Astrocyte of the spinal cord (primary cell): ENCODE data around the gene UGT1A8.

Experiments
- DNase-seq: peaks from one replicate; pipeline ENCODE4 v3.0.0; 2011; ENCODE audit warnings: low read depth, low spot score
- H3K4me3 ChIP-seq: 2 replicates; pipeline ENCODE4 v1.5.1; 2011; ENCODE audit warnings: low read depth, mild to moderate bottlenecking, low read length, moderate library complexity
- in situ Hi-C: cut with HindIII; loops from 2 replicates; pipeline ENCODE4 v1.10.0; 2017; ENCODE audit warnings: low sequenced_read_pairs
- TF ChIP-seq, protein P1 (sequence below): IDR thresholded peaks from 2 replicates; pipeline ENCODE4 v1.5.1; 2012; ENCODE audit warnings: low read depth, mild to moderate bottlenecking, low read length, inconsistent platforms

The UGT1A8 gene

DNA sequence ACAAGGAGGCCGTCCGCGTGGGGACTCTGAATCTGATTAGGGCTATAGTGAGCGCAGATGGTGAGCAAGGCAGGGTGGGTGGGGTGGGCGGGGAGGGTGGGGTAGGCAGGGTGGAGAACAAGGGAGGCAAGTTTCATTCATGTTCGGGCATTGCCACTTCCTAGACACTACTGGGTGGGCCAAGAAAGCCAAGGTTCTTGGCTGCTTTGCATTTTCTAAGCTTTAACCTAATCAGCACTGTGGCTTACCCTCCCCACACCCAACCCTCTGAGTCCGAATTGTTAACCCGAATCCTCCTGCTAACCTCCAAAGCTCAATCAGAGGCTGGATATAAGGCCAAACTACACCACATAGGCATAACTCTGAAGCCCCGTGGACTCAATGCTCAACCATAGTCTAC is 178.8 kb downstream of the UGT1A8 start:
- H3K4me3 ChIP-seq: no peak overlapping the region
- in situ Hi-C loops: no loop called here
- no peak for DNase-seq
- TF ChIP-seq, protein P1, sequence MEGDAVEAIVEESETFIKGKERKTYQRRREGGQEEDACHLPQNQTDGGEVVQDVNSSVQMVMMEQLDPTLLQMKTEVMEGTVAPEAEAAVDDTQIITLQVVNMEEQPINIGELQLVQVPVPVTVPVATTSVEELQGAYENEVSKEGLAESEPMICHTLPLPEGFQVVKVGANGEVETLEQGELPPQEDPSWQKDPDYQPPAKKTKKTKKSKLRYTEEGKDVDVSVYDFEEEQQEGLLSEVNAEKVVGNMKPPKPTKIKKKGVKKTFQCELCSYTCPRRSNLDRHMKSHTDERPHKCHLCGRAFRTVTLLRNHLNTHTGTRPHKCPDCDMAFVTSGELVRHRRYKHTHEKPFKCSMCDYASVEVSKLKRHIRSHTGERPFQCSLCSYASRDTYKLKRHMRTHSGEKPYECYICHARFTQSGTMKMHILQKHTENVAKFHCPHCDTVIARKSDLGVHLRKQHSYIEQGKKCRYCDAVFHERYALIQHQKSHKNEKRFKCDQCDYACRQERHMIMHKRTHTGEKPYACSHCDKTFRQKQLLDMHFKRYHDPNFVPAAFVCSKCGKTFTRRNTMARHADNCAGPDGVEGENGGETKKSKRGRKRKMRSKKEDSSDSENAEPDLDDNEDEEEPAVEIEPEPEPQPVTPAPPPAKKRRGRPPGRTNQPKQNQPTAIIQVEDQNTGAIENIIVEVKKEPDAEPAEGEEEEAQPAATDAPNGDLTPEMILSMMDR: no peak

DNA sequence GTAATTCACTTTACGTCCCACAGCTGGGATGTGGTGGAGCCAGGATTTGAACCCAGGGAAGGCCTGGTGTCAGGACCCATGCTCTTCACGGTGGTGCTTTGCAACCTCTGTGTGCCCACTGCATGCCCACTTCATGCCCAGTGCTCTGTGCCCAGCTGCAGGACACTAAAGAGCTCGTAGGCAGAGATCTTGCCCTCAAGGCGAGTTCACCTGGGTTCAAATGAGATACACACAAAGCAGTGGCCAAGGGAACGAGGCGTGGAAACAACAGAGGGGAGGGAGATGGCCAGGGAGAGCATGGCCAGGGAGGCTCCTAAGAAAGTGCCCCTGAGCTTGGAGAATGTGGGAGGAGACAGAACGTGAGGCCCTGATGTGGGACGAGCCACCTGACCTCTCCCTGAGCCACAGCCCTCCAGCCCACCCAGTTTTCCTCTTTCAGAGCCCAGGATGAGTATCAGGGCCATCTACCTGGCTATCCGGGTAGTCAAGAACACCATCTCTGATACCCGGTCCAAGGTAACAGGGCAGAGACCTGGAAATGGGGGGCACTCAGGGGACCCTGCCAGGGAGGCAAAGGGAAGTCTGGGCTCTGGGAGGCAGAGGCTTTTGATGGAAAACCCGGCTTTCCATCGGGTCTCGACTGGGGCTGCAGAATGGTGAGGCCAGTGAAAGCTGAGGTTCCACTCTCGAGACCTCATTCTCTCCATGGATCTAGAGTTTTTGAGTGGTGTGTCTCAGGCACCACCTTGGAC is 181.1 kb downstream of the UGT1A8 start:
- in situ Hi-C loops: no loop called here
- TF ChIP-seq, protein P1: no peak

DNA sequence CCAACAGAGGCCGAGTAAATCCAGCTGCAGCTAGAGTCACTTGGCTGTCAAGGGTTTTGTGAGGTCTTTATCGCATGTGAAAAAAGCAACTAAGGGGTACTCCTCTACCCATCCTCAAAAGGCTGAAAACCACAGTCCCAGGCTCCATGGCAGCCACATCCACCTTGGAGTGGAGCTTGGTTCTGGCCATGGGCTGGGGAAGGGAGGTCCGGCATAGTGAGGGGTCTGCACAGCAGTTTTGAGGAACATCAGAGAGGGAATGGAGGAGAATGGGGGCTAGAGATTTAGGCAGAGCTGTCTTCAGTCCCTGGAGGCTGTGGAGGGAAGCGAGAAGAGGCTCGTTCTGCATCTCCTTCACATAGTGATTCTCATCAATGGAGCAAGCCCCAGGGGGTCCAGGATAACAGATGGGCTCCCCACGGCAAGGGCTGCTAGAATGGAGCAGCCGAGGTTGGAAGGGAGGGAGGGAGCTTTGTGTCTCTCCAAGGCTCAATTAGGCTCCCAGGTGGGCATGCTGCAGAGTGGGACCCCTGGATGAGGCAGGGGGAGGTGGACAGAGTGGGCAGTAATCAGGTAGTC is 181.7 kb downstream of the UGT1A8 start:
- TF ChIP-seq, protein P1: no peak
- in situ Hi-C loops: no loop called here
- no peak for DNase-seq
- no peak overlapping the region for H3K4me3 ChIP-seq

More for the DNA sequence above, 181.1 kb downstream of the UGT1A8 start:
- DNase-seq: no peak
- H3K4me3 ChIP-seq: no peak overlapping the region

DNA sequence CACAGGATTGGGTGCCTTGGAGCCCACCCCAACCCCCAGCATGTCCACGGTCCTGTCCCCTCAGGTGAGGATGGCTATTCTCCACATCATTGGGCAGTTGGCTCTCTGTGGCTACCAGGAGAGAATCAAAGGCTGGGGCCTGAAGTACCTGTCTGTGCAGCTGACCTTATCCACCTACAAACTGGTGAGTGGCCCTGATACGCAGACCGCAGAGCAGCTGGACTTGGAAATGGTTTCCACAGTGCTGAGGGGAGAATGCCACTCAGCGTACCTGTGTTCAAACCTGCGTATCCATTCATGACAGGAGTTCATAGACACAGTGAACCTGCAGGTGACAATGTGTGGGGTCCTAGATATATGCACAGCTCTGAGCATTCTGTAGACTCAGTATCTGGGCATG is 182.3 kb downstream of the UGT1A8 start:
- TF ChIP-seq, protein P1: no peak
- no peak for DNase-seq
- in situ Hi-C loops: no loop called here

DNA sequence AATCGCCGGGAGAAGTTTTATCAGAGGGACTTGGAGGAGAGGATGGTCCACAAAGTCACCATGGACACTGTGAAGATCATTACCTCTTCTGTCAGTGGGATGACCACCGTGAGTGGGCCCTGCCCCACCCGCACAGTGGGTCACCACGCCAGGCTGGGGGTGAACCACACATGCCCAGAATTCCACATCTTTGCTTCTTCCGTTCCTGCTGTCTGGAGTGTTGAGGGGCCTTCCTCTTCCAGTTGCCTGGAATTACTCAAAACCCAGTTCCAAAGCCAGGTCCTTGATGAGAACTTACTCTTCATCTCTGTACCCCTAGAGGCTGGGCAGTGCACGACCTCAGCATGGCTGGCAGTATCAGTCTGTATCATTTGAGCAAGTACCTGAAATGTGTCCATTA is 182.8 kb downstream of the UGT1A8 start:
- in situ Hi-C loops: no loop called here
- no peak overlapping the region for H3K4me3 ChIP-seq
- TF ChIP-seq, protein P1: no peak
- no peak for DNase-seq

More for the DNA sequence above, 182.3 kb downstream of the UGT1A8 start:
- no peak overlapping the region for H3K4me3 ChIP-seq

DNA sequence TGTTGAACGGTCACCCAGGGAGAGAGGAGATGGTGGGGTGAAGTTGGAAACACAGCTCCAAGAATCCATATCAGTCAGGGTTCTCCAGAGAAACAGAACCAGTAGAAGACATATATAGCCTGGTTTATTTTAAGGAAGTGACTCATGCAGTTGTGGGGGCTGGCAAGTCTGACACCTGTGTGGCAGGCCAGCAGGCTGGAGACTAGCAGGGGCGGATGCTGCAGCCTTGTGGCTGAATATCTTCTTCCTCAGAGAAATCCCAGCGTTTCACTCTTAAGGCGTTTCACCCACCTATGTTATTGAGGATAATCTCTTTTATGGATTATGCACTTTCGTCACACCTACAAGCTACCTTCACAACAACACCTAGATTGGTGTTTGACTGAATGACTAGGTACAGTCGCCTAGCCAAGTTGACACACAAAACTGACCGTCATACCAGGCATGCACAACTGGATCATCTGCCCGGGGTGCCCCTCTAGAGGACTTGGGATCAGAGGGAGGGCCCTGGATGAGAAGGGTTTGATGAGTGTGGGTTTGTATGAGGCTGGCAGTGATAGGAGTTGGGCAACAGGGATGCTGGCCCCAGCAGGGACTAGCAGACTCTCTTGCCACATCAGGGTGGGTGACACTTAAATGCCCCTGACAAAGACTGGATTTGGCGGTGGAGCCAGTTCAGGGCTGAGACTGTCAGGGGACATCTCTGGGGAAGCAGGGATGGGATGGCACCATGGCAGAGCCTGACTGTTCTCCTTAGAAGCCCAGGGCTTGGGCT is 184.1 kb downstream of the UGT1A8 start:
- no peak for DNase-seq
- TF ChIP-seq, protein P1: no peak
- H3K4me3 ChIP-seq: no peak overlapping the region
- in situ Hi-C loops: no loop called here
